ENCODE results near the gene TMEM235. TPM values are rescaled to one million over a fixed set of nuclear protein-coding genes. Genes with fewer than 3 reads are reported as not detected.

TMEM235 gene
- total RNA-seq, 1 donor from 2014 or later, result not detected

GRCh38 chr17:78268951-78269905 lies 37.8 kb downstream of the TMEM235 start:
- H3K27me3 ChIP-seq (ENCODE audit: control insufficient read depth, insufficient read depth, low read length), result peaks cover 15% of the 10 kb centered on the region
- DNase-seq (ENCODE audit: low read depth), result no peak
- no peak for TF ChIP-seq CTCF (IDR thresholded peaks at IDR 0.05; ENCODE audit: insufficient read depth, low read length, severe bottlenecking)
- no peak overlapping the region for H3K4me3 ChIP-seq (ENCODE audit: low read depth, low read length)
- no peaks in the 10 kb centered on the region for H3K36me3 ChIP-seq (ENCODE audit: control insufficient read depth, insufficient read depth, low read length)
- FAIRE-seq, result no peak

GRCh38 chr17:78269955-78270381 lies 38.5 kb downstream of the TMEM235 start:
- FAIRE-seq (no peak), DNase-seq (ENCODE audit: low read depth) (no peak)
- Histone ChIP-seq H3K27me3 (ENCODE audit: control insufficient read depth, insufficient read depth, low read length) (peaks cover 15% of the 10 kb centered on the region), H3K36me3 (ENCODE audit: control insufficient read depth, insufficient read depth, low read length) (no peaks in the 10 kb centered on the region), H3K4me3 (ENCODE audit: low read depth, low read length) (no peak overlapping the region)
- no peak for TF ChIP-seq CTCF (IDR thresholded peaks at IDR 0.05; ENCODE audit: insufficient read depth, low read length, severe bottlenecking)

GRCh38 chr17:78271419-78272170 lies 40.2 kb downstream of the TMEM235 start:
- Histone ChIP-seq H3K4me3 (ENCODE audit: low read depth, low read length) (no peak overlapping the region), H3K27me3 (ENCODE audit: control insufficient read depth, insufficient read depth, low read length) (peaks cover 15% of the 10 kb centered on the region), H3K36me3 (ENCODE audit: control insufficient read depth, insufficient read depth, low read length) (no peaks in the 10 kb centered on the region)
- TF ChIP-seq CTCF (IDR thresholded peaks at IDR 0.05; ENCODE audit: insufficient read depth, low read length, severe bottlenecking), result no peak
- no peak for DNase-seq (ENCODE audit: low read depth)
- FAIRE-seq, result no peak

GRCh38 chr17:78272181-78272913 lies 40.9 kb downstream of the TMEM235 start:
- no peak for TF ChIP-seq CTCF (IDR thresholded peaks at IDR 0.05; ENCODE audit: insufficient read depth, low read length, severe bottlenecking)
- FAIRE-seq, result peak; percentile 98
- peak; percentile 96 for DNase-seq (ENCODE audit: low read depth)
- Histone ChIP-seq H3K36me3 (ENCODE audit: control insufficient read depth, insufficient read depth, low read length) (no peaks in the 10 kb centered on the region), H3K27me3 (ENCODE audit: control insufficient read depth, insufficient read depth, low read length) (peaks cover 15% of the 10 kb centered on the region), H3K4me3 (ENCODE audit: low read depth, low read length) (no peak overlapping the region)

- H3K36me3 ChIP-seq (ENCODE audit: control insufficient read depth, insufficient read depth, low read length), result no peaks in the 10 kb centered on the region
- FAIRE-seq, result no peak
- no peak overlapping the region for H3K4me3 ChIP-seq (ENCODE audit: low read depth, low read length)
- peaks cover 15% of the 10 kb centered on the region for H3K27me3 ChIP-seq (ENCODE audit: control insufficient read depth, insufficient read depth, low read length)
- no peak for DNase-seq (ENCODE audit: low read depth)
- TF ChIP-seq CTCF (IDR thresholded peaks at IDR 0.05; ENCODE audit: insufficient read depth, low read length, severe bottlenecking), result no peak
These were observed 41.5 kb downstream of the TMEM235 start for GRCh38 chr17:78272914-78273258.
